ENCODE data around the gene ATF7.

The ATF7 gene

DNA sequence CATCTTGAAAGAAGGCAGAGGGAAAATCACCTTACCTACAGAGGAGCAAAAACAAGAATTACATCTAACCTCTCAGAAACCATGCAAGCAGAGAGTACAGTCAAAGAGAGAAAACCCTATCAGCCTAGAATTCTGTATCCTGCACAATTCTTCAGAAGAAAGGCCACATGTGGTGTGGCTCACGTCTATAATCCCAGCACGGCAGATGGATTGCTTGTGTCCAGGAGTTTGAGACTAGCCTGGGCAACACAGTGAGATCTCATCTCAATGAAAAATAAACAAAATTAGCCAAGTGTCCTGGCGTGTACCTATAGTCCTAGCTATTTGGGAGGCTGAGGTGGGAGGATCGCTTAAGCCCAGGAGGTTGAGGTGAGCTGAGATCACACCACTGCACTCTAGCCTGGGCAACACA lies 48.2 kb downstream of the ATF7 start:
- H3K4me1 ChIP-seq (ENCODE audit: insufficient read depth, low read length): no peaks in the 10 kb centered on the region
- no peak for TF ChIP-seq EZH2 (IDR thresholded peaks at IDR 0.05; ENCODE audit: borderline replicate concordance, low read depth, low read length, severe bottlenecking)
- TF ChIP-seq, protein P1, sequence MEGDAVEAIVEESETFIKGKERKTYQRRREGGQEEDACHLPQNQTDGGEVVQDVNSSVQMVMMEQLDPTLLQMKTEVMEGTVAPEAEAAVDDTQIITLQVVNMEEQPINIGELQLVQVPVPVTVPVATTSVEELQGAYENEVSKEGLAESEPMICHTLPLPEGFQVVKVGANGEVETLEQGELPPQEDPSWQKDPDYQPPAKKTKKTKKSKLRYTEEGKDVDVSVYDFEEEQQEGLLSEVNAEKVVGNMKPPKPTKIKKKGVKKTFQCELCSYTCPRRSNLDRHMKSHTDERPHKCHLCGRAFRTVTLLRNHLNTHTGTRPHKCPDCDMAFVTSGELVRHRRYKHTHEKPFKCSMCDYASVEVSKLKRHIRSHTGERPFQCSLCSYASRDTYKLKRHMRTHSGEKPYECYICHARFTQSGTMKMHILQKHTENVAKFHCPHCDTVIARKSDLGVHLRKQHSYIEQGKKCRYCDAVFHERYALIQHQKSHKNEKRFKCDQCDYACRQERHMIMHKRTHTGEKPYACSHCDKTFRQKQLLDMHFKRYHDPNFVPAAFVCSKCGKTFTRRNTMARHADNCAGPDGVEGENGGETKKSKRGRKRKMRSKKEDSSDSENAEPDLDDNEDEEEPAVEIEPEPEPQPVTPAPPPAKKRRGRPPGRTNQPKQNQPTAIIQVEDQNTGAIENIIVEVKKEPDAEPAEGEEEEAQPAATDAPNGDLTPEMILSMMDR (IDR thresholded peaks at IDR 0.05; ENCODE audit: borderline replicate concordance, extremely low read depth, low read length, poor library complexity, severe bottlenecking): no peak

DNA sequence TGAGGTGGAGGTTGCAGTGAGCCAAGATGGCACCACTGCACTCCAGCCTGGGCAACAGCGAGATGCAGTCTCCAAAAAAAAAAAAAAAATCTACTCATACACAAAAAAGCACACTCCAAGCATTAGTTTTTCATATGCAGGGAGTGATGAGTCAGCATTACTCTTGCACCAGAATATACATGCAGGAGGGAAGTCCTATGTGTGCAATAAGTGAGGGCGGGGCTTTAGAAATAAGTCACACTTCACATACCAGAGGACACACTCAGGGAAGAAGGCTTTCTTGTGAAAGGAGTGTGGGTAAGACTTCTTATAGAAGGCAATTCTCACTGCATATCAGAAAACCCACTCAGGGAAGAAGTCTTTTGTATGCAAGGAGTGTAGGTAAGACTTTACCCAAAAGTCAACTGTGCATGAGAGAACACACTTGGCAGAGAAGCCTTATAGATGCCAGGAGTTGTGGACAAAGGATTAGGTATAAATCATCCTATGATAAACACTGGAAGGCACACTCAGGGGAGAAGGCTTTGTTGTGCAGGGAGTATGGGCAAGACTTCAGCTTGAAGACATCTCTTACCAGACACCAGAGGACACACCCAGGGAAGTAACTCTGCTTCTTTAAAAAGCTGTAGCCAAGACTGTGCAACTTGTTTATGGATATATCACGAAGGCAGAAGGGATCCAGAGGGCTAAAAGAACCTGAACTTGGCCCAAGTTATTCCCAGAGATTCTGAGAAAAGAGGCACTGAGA lies 50.5 kb downstream of the ATF7 start:
- Histone ChIP-seq H3K4me3 (ENCODE audit: low read depth in 1 of 2, low read length in 2 of 2) (no peak overlapping the region), H3K9ac (ENCODE audit: low read depth, low read length) (no peak overlapping the region), H3K79me2 (ENCODE audit: insufficient read depth, low read length) (peaks cover 9% of the 10 kb centered on the region; the same call in 1 of the 2 replicates), H3K4me1 (ENCODE audit: insufficient read depth, low read length) (peaks cover 2% of the 10 kb centered on the region; the same call in 1 of the 2 replicates), H4K20me1 (ENCODE audit: insufficient read depth, low read length) (peaks cover 6% of the 10 kb centered on the region; the same call in 1 of the 2 replicates), H3K9me3 (ENCODE audit: insufficient read depth, low read length, severe bottlenecking) (no peaks in the 10 kb centered on the region), H2AFZ (ENCODE audit: low read depth, low read length) (no peak overlapping the region), H3K27me3 (ENCODE audit: insufficient read depth, low read length, poor library complexity) (no peaks in the 10 kb centered on the region), H3K4me2 (ENCODE audit: insufficient read depth, low read length) (no peak overlapping the region), H3K36me3 (ENCODE audit: insufficient read depth, low read length) (peaks cover 7% of the 10 kb centered on the region; the same call in 1 of the 2 replicates), H3K27ac (ENCODE audit: low read length) (no peak overlapping the region)
- DNase-seq (no peak), ATAC-seq (ENCODE audit: insufficient read depth, low read depth) (no peak)
- TF ChIP-seq, protein P1 (IDR thresholded peaks at IDR 0.05; ENCODE audit: borderline replicate concordance, extremely low read depth, low read length, poor library complexity, severe bottlenecking): no peak
- no peak for TF ChIP-seq EZH2 (IDR thresholded peaks at IDR 0.05; ENCODE audit: borderline replicate concordance, low read depth, low read length, severe bottlenecking)

More for the DNA sequence above, 48.2 kb downstream of the ATF7 start:
- H3K4me2 ChIP-seq (ENCODE audit: insufficient read depth, low read length): no peak overlapping the region
- H4K20me1 ChIP-seq (ENCODE audit: insufficient read depth, low read length): peaks cover 6% of the 10 kb centered on the region; the same call in 1 of the 2 replicates
- no peak for DNase-seq
- no peak for ATAC-seq (ENCODE audit: insufficient read depth, low read depth)
- H2AFZ ChIP-seq (ENCODE audit: low read depth, low read length): no peak overlapping the region
- H3K4me3 ChIP-seq (ENCODE audit: low read depth in 1 of 2, low read length in 2 of 2): no peak overlapping the region
- peaks cover 7% of the 10 kb centered on the region; the same call in 1 of the 2 replicates for H3K36me3 ChIP-seq (ENCODE audit: insufficient read depth, low read length)
- H3K79me2 ChIP-seq (ENCODE audit: insufficient read depth, low read length): peaks cover 11% of the 10 kb centered on the region; the same call in 1 of the 2 replicates
- H3K9me3 ChIP-seq (ENCODE audit: insufficient read depth, low read length, severe bottlenecking): no peaks in the 10 kb centered on the region
- no peaks in the 10 kb centered on the region for H3K27me3 ChIP-seq (ENCODE audit: insufficient read depth, low read length, poor library complexity)
- H3K27ac ChIP-seq (ENCODE audit: low read length): no peak overlapping the region
- H3K9ac ChIP-seq (ENCODE audit: low read depth, low read length): no peak overlapping the region

DNA sequence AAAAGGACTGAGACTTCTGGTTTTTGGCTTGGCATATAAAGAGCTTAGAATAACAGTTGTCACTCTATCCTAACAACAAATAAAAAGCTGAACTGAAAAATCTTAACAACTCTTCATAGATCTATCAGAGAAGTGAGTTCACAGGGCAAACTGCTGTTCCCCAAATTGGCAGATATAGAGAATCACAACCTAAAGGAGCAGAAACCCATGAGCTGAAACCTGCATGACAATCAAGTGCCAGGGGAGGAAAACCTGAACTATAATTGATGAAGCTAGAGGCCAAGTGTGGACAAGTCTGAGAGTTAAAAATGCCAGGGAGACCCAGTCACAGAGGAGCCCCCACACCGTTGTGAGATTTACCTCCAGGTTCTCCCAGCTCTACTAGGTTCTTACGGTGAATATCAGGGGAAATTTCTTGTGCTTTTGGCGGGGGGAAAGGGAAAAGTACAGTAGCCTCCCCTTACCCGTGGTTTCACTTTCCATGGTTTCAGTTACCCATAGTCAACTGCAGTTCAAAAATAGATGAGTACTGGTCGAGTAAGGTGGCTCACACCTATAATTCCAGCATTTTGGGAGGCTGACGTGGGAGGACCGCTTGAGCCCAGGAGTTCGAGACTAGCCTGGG lies 53.9 kb downstream of the ATF7 start:
- Histone ChIP-seq H3K27ac (ENCODE audit: low read length) (no peak overlapping the region), H3K79me2 (ENCODE audit: insufficient read depth, low read length) (peaks cover 9% of the 10 kb centered on the region; the same call in 1 of the 2 replicates), H3K36me3 (ENCODE audit: insufficient read depth, low read length) (peaks cover 7% of the 10 kb centered on the region; the same call in 1 of the 2 replicates), H3K9me3 (ENCODE audit: insufficient read depth, low read length, severe bottlenecking) (no peaks in the 10 kb centered on the region), H4K20me1 (ENCODE audit: insufficient read depth, low read length) (peaks cover 6% of the 10 kb centered on the region; the same call in 1 of the 2 replicates), H3K4me1 (ENCODE audit: insufficient read depth, low read length) (peaks cover 2% of the 10 kb centered on the region; the same call in 1 of the 2 replicates), H3K4me3 (ENCODE audit: low read depth in 1 of 2, low read length in 2 of 2) (no peak overlapping the region), H2AFZ (ENCODE audit: low read depth, low read length) (no peak overlapping the region), H3K9ac (ENCODE audit: low read depth, low read length) (no peak overlapping the region), H3K4me2 (ENCODE audit: insufficient read depth, low read length) (no peak overlapping the region), H3K27me3 (ENCODE audit: insufficient read depth, low read length, poor library complexity) (no peaks in the 10 kb centered on the region)
- no peak for DNase-seq
- TF ChIP-seq, protein P1 (IDR thresholded peaks at IDR 0.05; ENCODE audit: borderline replicate concordance, extremely low read depth, low read length, poor library complexity, severe bottlenecking): no peak
- no peak for TF ChIP-seq EZH2 (IDR thresholded peaks at IDR 0.05; ENCODE audit: borderline replicate concordance, low read depth, low read length, severe bottlenecking)
- ATAC-seq (ENCODE audit: insufficient read depth, low read depth): no peak

All from DND-41 (cell line).